ENCODE measurements around the gene DBN1.

Gene DBN1

GRCh38 chr5:177497292-177498012 lies 24.0 kb upstream of the DBN1 start, which contains the start of gene PDLIM7:
Gene PDLIM7 (minus strand): TSS chr5:177497604. CDS start chr5:177496512, 1,092 bp downstream.
- Histone ChIP-seq H2BK15ac (ENCODE audit: low read depth, poor library complexity, severe bottlenecking) (peak within 1 kb of the TSS; percentile 94), H3K18ac (ENCODE audit: low read depth in 1 of 2, low read length in 2 of 2) (peak within 1 kb of the TSS; percentile 96 to 100), H3K23ac (ENCODE audit: low read length in 2 of 2) (peak within 1 kb of the TSS; percentile 24 to 78), H4K91ac (ENCODE audit: low read length) (peak within 1 kb of the TSS; percentile 99), H3K9ac (ENCODE audit: low read length) (peak within 1 kb of the TSS; percentile 94), H3K27ac (ENCODE audit: low read length, poor library complexity, severe bottlenecking) (peak within 1 kb of the TSS; percentile 99), H3K14ac (ENCODE audit: low read length in 2 of 2) (peak within 1 kb of the TSS; percentile 76 to 94), H2BK12ac (ENCODE audit: low read length in 2 of 2) (peak within 1 kb of the TSS; percentile 95 to 98), H2AK5ac (ENCODE audit: low read length, severe bottlenecking) (peak within 1 kb of the TSS; percentile 78), H4K8ac (ENCODE audit: low read length) (peak within 1 kb of the TSS; percentile 93), H3K4ac (ENCODE audit: low read depth in 1 of 2, low read length in 2 of 2) (peak within 1 kb of the TSS; percentile 94 to 98), H3K4me3 (ENCODE audit: insufficient read depth in 1 of 2, low read depth in 1 of 2, low read length in 2 of 2) (peak within 1 kb of the TSS; percentile 78 to 82), H2BK120ac (ENCODE audit: low read depth, low read length) (peak within 1 kb of the TSS; percentile 87), H3K4me2 (ENCODE audit: low read length, poor library complexity, severe bottlenecking) (peak within 1 kb of the TSS; percentile 78), H3K4me1 (ENCODE audit: control insufficient read depth, insufficient read depth, low read depth, low read length) (peaks cover 43% of the 10 kb centered on the region), H2AFZ (ENCODE audit: low read depth, low read length) (peak within 1 kb of the TSS; percentile 73), H3K36me3 (ENCODE audit: control insufficient read depth in 1 of 2, insufficient read depth in 2 of 2, low read depth in 1 of 2, low read length in 2 of 2) (peaks cover 25 to 28% of the 10 kb centered on the region in 2 experiments), H3K9me3 (ENCODE audit: control insufficient read depth, low read length) (no peaks in the 10 kb centered on the region), H3K27me3 (ENCODE audit: control insufficient read depth in 1 of 2, insufficient read depth in 1 of 2, low read length in 2 of 2) (no peaks in the 10 kb centered on the region), H2BK5ac (ENCODE audit: low read depth, low read length, poor library complexity, severe bottlenecking) (peak within 1 kb of the TSS; percentile 98), H3K79me1 (replicated peaks; ENCODE audit: low read length, poor library complexity, severe bottlenecking) (peaks cover 7% of the 10 kb centered on the region)
- under 1% methylated on average over 55 of the region's 73 CpGs for WGBS
- DNase-seq: peak; percentile 97

- Histone ChIP-seq H3K23ac (ENCODE audit: low read length in 2 of 2) (peak overlapping the region; percentile 24 to 78), H3K9ac (ENCODE audit: low read length) (peak overlapping the region; percentile 94), H2BK120ac (ENCODE audit: low read depth, low read length) (peak overlapping the region; percentile 87), H3K27ac (ENCODE audit: low read length, poor library complexity, severe bottlenecking) (peak overlapping the region; percentile 99), H2AK5ac (ENCODE audit: low read length, severe bottlenecking) (peak overlapping the region; percentile 78), H3K9me3 (ENCODE audit: control insufficient read depth, low read length) (no peaks in the 10 kb centered on the region), H3K27me3 (ENCODE audit: control insufficient read depth in 1 of 2, insufficient read depth in 1 of 2, low read length in 2 of 2) (no peaks in the 10 kb centered on the region), H3K4me3 (ENCODE audit: insufficient read depth in 1 of 2, low read depth in 1 of 2, low read length in 2 of 2) (peak overlapping the region; percentile 78 to 82), H4K8ac (ENCODE audit: low read length) (peak overlapping the region; percentile 93), H3K14ac (ENCODE audit: low read length in 2 of 2) (peak overlapping the region; percentile 76 to 84), H2BK15ac (ENCODE audit: low read depth, poor library complexity, severe bottlenecking) (peak overlapping the region; percentile 94), H3K18ac (ENCODE audit: low read depth in 1 of 2, low read length in 2 of 2) (peak overlapping the region; percentile 96 to 100), H3K79me1 (replicated peaks; ENCODE audit: low read length, poor library complexity, severe bottlenecking) (peaks cover 7% of the 10 kb centered on the region), H3K4ac (ENCODE audit: low read depth in 1 of 2, low read length in 2 of 2) (peak overlapping the region; percentile 94 to 98), H2BK12ac (ENCODE audit: low read length in 2 of 2) (peak overlapping the region; percentile 95 to 96), H3K4me2 (ENCODE audit: low read length, poor library complexity, severe bottlenecking) (peak overlapping the region; percentile 76), H2AFZ (ENCODE audit: low read depth, low read length) (no peak overlapping the region), H3K4me1 (ENCODE audit: control insufficient read depth, insufficient read depth, low read depth, low read length) (peaks cover 49% of the 10 kb centered on the region), H3K36me3 (ENCODE audit: control insufficient read depth in 1 of 2, insufficient read depth in 2 of 2, low read depth in 1 of 2, low read length in 2 of 2) (peaks cover 31 to 35% of the 10 kb centered on the region in 2 experiments), H4K91ac (ENCODE audit: low read length) (peak overlapping the region; percentile 99), H2BK5ac (ENCODE audit: low read depth, low read length, poor library complexity, severe bottlenecking) (peak overlapping the region; percentile 98)
- 1% methylated on average over 15 of the region's 29 CpGs for WGBS
- peak; percentile 95 for DNase-seq
These were observed 23.4 kb upstream of the DBN1 start for GRCh38 chr5:177496727-177497291.

GRCh38 chr5:177496070-177496726 lies 22.8 kb upstream of the DBN1 start:
- Histone ChIP-seq H2AK5ac (ENCODE audit: low read length, severe bottlenecking) (peak overlapping the region; percentile 78), H3K4me2 (ENCODE audit: low read length, poor library complexity, severe bottlenecking) (peak overlapping the region; percentile 76), H3K27ac (ENCODE audit: low read length, poor library complexity, severe bottlenecking) (peak overlapping the region; percentile 99), H2AFZ (ENCODE audit: low read depth, low read length) (no peak overlapping the region), H3K36me3 (ENCODE audit: control insufficient read depth in 1 of 2, insufficient read depth in 2 of 2, low read depth in 1 of 2, low read length in 2 of 2) (peaks cover 33 to 41% of the 10 kb centered on the region in 2 experiments), H3K79me1 (replicated peaks; ENCODE audit: low read length, poor library complexity, severe bottlenecking) (peaks cover 7% of the 10 kb centered on the region), H2BK15ac (ENCODE audit: low read depth, poor library complexity, severe bottlenecking) (peak overlapping the region; percentile 85), H3K23ac (ENCODE audit: low read length in 2 of 2) (peak overlapping the region in 1 of 2 experiments; percentile 24), H3K4ac (ENCODE audit: low read depth in 1 of 2, low read length in 2 of 2) (peak overlapping the region; percentile 94 to 98), H2BK5ac (ENCODE audit: low read depth, low read length, poor library complexity, severe bottlenecking) (peak overlapping the region; percentile 98), H3K4me3 (ENCODE audit: insufficient read depth in 1 of 2, low read depth in 1 of 2, low read length in 2 of 2) (peak overlapping the region; percentile 69 to 80), H4K91ac (ENCODE audit: low read length) (peak overlapping the region; percentile 99), H2BK12ac (ENCODE audit: low read length in 2 of 2) (peak overlapping the region; percentile 95 to 96), H3K27me3 (ENCODE audit: control insufficient read depth in 1 of 2, insufficient read depth in 1 of 2, low read length in 2 of 2) (no peaks in the 10 kb centered on the region), H4K8ac (ENCODE audit: low read length) (peak overlapping the region; percentile 93), H3K4me1 (ENCODE audit: control insufficient read depth, insufficient read depth, low read depth, low read length) (peaks cover 50% of the 10 kb centered on the region), H3K9me3 (ENCODE audit: control insufficient read depth, low read length) (no peaks in the 10 kb centered on the region), H3K14ac (ENCODE audit: low read length in 2 of 2) (peak overlapping the region in 1 of 2 experiments; percentile 72), H3K9ac (ENCODE audit: low read length) (peak overlapping the region; percentile 94), H2BK120ac (ENCODE audit: low read depth, low read length) (peak overlapping the region; percentile 87), H3K18ac (ENCODE audit: low read depth in 1 of 2, low read length in 2 of 2) (peak overlapping the region; percentile 92 to 100)
- peak; percentile 80 for DNase-seq
- WGBS: 8% methylated on average over 12 of the region's 12 CpGs

All from mesenchymal stem cell (in vitro differentiated cells and primary cell).